GM06990 (cell line): ENCODE data around the gene SHISAL2B.

Source experiments
- DNase-seq: peaks from one replicate; pipeline ENCODE4 v3.0.0-alpha.2; 2011; ENCODE audit not compliant: insufficient read length; ENCODE audit errors: extremely low read depth
- H3K27me3 ChIP-seq: replicated peaks from 2 replicates; pipeline ENCODE4 v1.6.0; 2011; ENCODE audit warnings: low read length; ENCODE audit not compliant: control insufficient read depth, insufficient read depth
- H3K36me3 ChIP-seq: 2 replicates; pipeline ENCODE4 v1.5.1; 2011; ENCODE audit warnings: low read length; ENCODE audit not compliant: control insufficient read depth, insufficient read depth
- H3K4me3 ChIP-seq: replicated peaks from 2 replicates; pipeline ENCODE4 v1.5.1; 2011; ENCODE audit warnings: low read depth, mild to moderate bottlenecking, control low read depth, low read length
- TF ChIP-seq, protein P1 (sequence below): IDR thresholded peaks from 2 replicates; pipeline ENCODE4 v1.5.1; 2011; ENCODE audit warnings: low read length, control low read depth, mild to moderate bottlenecking, inconsistent platforms; ENCODE audit not compliant: insufficient read depth, poor library complexity, severe bottlenecking

SHISAL2B gene

GRCh38 chr5:64742821-64743220, 52.5 kb downstream of the SHISAL2B start:
- Histone ChIP-seq H3K27me3 (no peaks in the 10 kb centered on the region), H3K4me3 (no peak overlapping the region), H3K36me3 (no peaks in the 10 kb centered on the region)
- no peak for DNase-seq
- TF ChIP-seq, protein P1, sequence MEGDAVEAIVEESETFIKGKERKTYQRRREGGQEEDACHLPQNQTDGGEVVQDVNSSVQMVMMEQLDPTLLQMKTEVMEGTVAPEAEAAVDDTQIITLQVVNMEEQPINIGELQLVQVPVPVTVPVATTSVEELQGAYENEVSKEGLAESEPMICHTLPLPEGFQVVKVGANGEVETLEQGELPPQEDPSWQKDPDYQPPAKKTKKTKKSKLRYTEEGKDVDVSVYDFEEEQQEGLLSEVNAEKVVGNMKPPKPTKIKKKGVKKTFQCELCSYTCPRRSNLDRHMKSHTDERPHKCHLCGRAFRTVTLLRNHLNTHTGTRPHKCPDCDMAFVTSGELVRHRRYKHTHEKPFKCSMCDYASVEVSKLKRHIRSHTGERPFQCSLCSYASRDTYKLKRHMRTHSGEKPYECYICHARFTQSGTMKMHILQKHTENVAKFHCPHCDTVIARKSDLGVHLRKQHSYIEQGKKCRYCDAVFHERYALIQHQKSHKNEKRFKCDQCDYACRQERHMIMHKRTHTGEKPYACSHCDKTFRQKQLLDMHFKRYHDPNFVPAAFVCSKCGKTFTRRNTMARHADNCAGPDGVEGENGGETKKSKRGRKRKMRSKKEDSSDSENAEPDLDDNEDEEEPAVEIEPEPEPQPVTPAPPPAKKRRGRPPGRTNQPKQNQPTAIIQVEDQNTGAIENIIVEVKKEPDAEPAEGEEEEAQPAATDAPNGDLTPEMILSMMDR = no peak

DNA sequence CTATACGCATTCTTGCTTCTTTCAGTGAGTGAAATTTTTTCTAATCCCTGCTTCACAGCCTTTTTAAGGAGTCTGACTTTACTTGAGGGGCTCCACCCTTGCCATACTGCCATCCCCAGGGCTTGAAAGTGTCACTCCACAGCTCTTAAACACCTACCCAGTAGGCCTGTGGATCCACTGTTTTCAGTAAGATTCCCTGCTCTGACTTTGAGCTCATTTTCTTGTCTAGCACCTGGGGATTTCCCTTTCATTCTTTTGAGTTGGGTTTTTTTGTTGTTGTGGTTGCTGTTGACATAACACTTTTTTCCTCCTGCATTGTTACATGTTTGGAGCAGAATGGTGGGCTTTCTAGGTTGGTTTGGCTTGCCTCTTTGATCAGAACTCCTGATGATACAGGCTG, 54.6 kb downstream of the SHISAL2B start:
- Histone ChIP-seq H3K4me3 (no peak overlapping the region), H3K27me3 (no peaks in the 10 kb centered on the region), H3K36me3 (no peaks in the 10 kb centered on the region)
- TF ChIP-seq, protein P1 = no peak
- DNase-seq = no peak

DNA sequence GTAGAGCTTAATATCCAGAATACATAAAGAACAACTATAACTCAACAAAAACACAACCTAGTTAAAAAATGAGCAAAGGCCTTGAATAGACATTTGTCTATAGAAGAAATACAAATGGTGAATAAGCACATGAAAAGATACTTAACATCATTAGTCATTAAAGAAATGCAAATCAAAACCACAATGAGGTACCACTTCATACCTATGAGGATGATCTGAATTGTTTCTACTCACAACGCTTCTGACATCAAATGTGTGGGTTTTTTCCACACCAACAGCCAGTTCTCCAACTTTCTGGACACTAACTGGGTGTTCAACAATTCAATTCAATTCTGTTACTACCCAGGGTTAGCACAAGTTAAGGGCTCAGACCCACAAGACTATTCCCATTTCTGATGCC, 56.1 kb downstream of the SHISAL2B start:
- Histone ChIP-seq H3K36me3 (no peaks in the 10 kb centered on the region; the same call in 1 of the 2 replicates), H3K27me3 (no peaks in the 10 kb centered on the region), H3K4me3 (no peak overlapping the region)
- DNase-seq = no peak
- TF ChIP-seq, protein P1 = no peak

- Histone ChIP-seq H3K4me3 (no peak overlapping the region), H3K36me3 (no peaks in the 10 kb centered on the region; the same call in 1 of the 2 replicates), H3K27me3 (no peaks in the 10 kb centered on the region)
- TF ChIP-seq, protein P1 = no peak
- DNase-seq = no peak
Measured at GRCh38 chr5:64749385-64749784, 59.1 kb downstream of the SHISAL2B start.

DNA sequence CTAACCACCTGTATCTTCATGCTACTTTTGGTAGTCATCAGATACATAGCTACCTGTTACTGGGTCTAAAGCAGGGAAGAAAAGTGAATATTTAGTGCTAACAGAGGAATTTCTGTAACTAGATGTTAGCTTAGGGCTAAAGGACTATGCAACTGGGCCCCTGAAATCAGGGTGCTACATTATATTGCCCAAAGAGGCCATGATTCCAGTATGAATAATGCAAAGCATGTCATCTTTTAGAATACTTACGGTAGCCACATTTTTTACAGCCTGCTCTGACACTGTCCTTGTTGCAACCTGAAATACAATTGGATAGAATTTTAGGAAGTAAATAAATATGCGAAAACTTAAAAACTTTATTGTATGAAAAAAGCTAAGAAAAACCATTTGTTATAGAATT, 63.8 kb downstream of the SHISAL2B start:
- TF ChIP-seq, protein P1 = no peak
- Histone ChIP-seq H3K27me3 (no peaks in the 10 kb centered on the region), H3K36me3 (no peaks in the 10 kb centered on the region; the same call in 1 of the 2 replicates), H3K4me3 (no peak overlapping the region)
- no peak for DNase-seq

GRCh38 chr5:64758901-64759300, 68.6 kb downstream of the SHISAL2B start:
- H3K4me3 ChIP-seq = no peak overlapping the region
- no peaks in the 10 kb centered on the region for H3K27me3 ChIP-seq
- no peaks in the 10 kb centered on the region for H3K36me3 ChIP-seq
- no peak for DNase-seq
- TF ChIP-seq, protein P1 = no peak
